ENCODE data around the gene TCEAL9.

TCEAL9 gene

DNA sequence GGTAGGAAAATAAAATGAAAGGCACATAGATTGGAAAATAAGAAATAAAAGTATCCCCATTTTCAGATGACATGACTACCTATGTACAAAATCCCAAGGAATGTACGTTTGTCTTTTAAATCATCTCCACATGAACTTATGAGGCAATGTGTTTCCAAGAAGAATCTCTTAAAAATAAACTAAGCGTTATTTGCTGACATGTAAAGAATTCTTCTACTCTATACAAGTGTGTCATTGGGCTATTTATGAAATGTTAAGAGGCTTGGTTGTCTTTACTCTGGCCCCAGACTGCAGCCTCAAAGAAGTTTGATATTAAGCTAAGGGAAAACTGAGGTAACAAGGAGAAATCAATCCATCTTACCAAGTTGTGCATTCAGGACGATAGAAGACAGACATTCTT lies 37.2 kb downstream of the TCEAL9 start:
- no peaks in the 10 kb centered on the region for H3K36me3 ChIP-seq (ENCODE audit: control insufficient read depth, insufficient read depth, low read length)
- no peak overlapping the region for H3K27ac ChIP-seq
- no peaks in the 10 kb centered on the region for H3K79me2 ChIP-seq
- no peak overlapping the region for H2AFZ ChIP-seq
- H3K4me2 ChIP-seq (ENCODE audit: low read length): no peak overlapping the region
- TF ChIP-seq, protein P1, sequence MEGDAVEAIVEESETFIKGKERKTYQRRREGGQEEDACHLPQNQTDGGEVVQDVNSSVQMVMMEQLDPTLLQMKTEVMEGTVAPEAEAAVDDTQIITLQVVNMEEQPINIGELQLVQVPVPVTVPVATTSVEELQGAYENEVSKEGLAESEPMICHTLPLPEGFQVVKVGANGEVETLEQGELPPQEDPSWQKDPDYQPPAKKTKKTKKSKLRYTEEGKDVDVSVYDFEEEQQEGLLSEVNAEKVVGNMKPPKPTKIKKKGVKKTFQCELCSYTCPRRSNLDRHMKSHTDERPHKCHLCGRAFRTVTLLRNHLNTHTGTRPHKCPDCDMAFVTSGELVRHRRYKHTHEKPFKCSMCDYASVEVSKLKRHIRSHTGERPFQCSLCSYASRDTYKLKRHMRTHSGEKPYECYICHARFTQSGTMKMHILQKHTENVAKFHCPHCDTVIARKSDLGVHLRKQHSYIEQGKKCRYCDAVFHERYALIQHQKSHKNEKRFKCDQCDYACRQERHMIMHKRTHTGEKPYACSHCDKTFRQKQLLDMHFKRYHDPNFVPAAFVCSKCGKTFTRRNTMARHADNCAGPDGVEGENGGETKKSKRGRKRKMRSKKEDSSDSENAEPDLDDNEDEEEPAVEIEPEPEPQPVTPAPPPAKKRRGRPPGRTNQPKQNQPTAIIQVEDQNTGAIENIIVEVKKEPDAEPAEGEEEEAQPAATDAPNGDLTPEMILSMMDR (IDR thresholded peaks at IDR 0.05): no peak
- no peak overlapping the region for H3K9ac ChIP-seq
- no peaks in the 10 kb centered on the region for H3K4me1 ChIP-seq
- no peak overlapping the region for H3K4me3 ChIP-seq (ENCODE audit: low read depth, low read length)
- no peaks in the 10 kb centered on the region for H3K9me3 ChIP-seq (ENCODE audit: control insufficient read depth, low read length)
- H3K27me3 ChIP-seq (ENCODE audit: control insufficient read depth, insufficient read depth, low read length): no peaks in the 10 kb centered on the region

DNA sequence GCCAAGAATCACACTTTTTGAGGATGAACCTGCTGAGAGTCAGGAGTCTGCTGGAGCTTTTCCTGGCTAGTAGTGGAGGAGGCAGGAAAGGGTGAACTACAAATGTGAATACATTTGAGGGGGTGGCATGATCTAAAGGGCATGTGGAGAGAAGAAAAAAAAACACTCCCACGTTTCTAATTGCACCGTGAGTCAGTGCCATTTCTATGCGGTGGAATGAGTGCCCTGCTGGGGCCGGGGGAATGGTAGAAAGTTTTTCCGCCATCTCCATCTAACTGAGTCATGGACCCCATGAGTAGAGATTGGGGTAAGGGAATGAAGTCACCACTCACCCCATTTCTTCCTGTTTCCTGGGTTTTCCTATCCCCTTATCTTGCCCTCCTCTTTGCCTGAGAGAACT lies 39.9 kb downstream of the TCEAL9 start:
- H3K36me3 ChIP-seq (ENCODE audit: control insufficient read depth, insufficient read depth, low read length): no peaks in the 10 kb centered on the region
- H2AFZ ChIP-seq: no peak overlapping the region
- no peak overlapping the region for H3K27ac ChIP-seq
- TF ChIP-seq, protein P1 (IDR thresholded peaks at IDR 0.05): no peak
- no peak overlapping the region for H3K4me3 ChIP-seq (ENCODE audit: low read depth, low read length)
- no peak overlapping the region for H3K4me2 ChIP-seq (ENCODE audit: low read length)
- no peaks in the 10 kb centered on the region for H3K27me3 ChIP-seq (ENCODE audit: control insufficient read depth, insufficient read depth, low read length)
- no peaks in the 10 kb centered on the region for H3K79me2 ChIP-seq
- no peaks in the 10 kb centered on the region for H3K4me1 ChIP-seq
- H3K9ac ChIP-seq: no peak overlapping the region
- no peaks in the 10 kb centered on the region for H3K9me3 ChIP-seq (ENCODE audit: control insufficient read depth, low read length)

DNA sequence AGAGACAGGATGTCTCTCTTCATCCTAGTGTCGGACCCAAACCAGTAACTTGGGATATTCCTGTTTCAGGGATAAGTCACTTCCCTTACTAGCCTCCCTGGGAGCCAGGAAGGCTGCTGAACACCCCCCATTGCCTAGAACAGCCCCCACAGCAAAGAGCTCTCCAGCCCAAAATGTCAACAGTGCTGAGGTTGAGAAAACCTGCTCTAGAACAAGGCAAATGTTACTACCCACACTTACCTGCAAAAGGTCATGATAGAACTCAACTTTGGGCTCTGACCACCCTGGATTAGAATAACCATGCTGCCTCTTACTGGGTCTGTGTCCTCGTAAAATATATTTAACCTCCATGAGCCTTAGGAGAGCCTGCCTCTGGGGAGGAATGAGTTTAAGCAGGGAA lies 40.4 kb downstream of the TCEAL9 start:
- Histone ChIP-seq H3K4me3 (ENCODE audit: low read depth, low read length) (no peak overlapping the region), H3K4me2 (ENCODE audit: low read length) (no peak overlapping the region), H3K79me2 (no peaks in the 10 kb centered on the region), H3K9me3 (ENCODE audit: control insufficient read depth, low read length) (no peaks in the 10 kb centered on the region), H2AFZ (no peak overlapping the region), H3K36me3 (ENCODE audit: control insufficient read depth, insufficient read depth, low read length) (no peaks in the 10 kb centered on the region), H3K27me3 (ENCODE audit: control insufficient read depth, insufficient read depth, low read length) (no peaks in the 10 kb centered on the region), H3K27ac (no peak overlapping the region), H3K4me1 (no peaks in the 10 kb centered on the region), H3K9ac (no peak overlapping the region)
- TF ChIP-seq, protein P1 (IDR thresholded peaks at IDR 0.05): no peak

DNA sequence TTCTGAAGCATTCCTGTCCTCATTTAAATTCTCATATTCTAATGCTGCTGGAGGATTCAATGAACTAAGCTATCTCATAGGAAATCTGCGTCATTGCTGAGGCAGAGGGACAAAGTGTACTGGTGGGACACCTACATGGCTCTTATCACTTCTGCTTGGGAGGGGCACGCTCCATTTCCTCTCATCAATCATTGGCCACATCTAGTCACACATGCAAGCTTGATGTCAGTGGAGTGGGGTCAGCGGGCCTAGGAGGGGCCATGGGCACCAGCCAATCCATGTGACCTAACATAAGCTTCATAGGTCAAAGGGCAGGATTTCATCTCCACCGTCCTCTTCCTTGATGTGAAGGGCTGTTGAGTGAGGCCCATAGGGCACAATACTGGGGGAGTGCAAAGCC lies 41.4 kb downstream of the TCEAL9 start:
- Histone ChIP-seq H3K4me3 (ENCODE audit: low read depth, low read length) (no peak overlapping the region), H3K9me3 (ENCODE audit: control insufficient read depth, low read length) (no peaks in the 10 kb centered on the region), H2AFZ (no peak overlapping the region), H3K27me3 (ENCODE audit: control insufficient read depth, insufficient read depth, low read length) (no peaks in the 10 kb centered on the region), H3K27ac (no peak overlapping the region), H3K9ac (no peak overlapping the region), H3K4me1 (no peaks in the 10 kb centered on the region), H3K36me3 (ENCODE audit: control insufficient read depth, insufficient read depth, low read length) (no peaks in the 10 kb centered on the region), H3K79me2 (no peaks in the 10 kb centered on the region), H3K4me2 (ENCODE audit: low read length) (no peak overlapping the region)
- TF ChIP-seq, protein P1 (IDR thresholded peaks at IDR 0.05): no peak

DNA sequence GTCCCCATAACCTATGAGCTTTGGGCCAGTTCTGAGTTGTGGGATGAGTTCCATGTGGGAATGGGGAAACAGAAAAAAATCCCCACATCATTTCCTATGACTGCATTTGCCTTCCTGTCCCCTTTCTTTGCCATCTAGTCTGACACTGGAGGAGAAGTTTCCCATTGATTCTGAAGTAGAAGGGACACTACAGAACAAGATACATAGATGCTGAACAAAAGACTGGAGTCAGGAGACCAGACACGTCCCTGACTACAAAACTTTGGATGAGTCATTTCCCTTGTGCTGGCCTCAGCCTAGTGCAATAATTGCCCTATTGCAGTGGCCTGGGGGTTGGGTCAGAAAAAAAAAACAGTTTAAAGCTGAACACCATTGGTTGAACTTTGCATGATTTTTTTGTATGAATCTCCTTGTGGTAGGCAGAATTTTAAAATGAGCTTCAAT lies 42.1 kb downstream of the TCEAL9 start:
- Histone ChIP-seq H3K9me3 (ENCODE audit: control insufficient read depth, low read length) (no peaks in the 10 kb centered on the region), H3K4me1 (no peaks in the 10 kb centered on the region), H3K79me2 (no peaks in the 10 kb centered on the region), H3K4me3 (ENCODE audit: low read depth, low read length) (no peak overlapping the region), H3K9ac (no peak overlapping the region), H3K36me3 (ENCODE audit: control insufficient read depth, insufficient read depth, low read length) (no peaks in the 10 kb centered on the region), H3K27ac (no peak overlapping the region), H2AFZ (no peak overlapping the region), H3K27me3 (ENCODE audit: control insufficient read depth, insufficient read depth, low read length) (no peaks in the 10 kb centered on the region), H3K4me2 (ENCODE audit: low read length) (no peak overlapping the region)
- TF ChIP-seq, protein P1 (IDR thresholded peaks at IDR 0.05): no peak

All from parathyroid adenoma (tissue), 2 donors.